GM13976 (cell line): ENCODE data around the gene C13orf42.

ENCODE experiments used
- DNase-seq: peaks from one replicate; pipeline ENCODE4 v3.0.0; 2012; ENCODE audit warnings: low spot score
- CTCF ChIP-seq: IDR thresholded peaks from 2 replicates; pipeline ENCODE4 v1.5.1; 2012; ENCODE audit warnings: borderline replicate concordance, mild to moderate bottlenecking; ENCODE audit not compliant: insufficient read depth; ENCODE audit errors: extremely low read depth, missing control alignments, control extremely low read depth
- in situ Hi-C: fragments of 300-500 bp; cut with MboI; formaldehyde crosslinking; loops from one replicate; pipeline ENCODE4 v1.12.0; 2022; ENCODE audit warnings: low sequenced_read_pairs, mixed read lengths, inconsistent platforms; ENCODE audit not compliant: unreplicated experiment

The C13orf42 gene

GRCh38 chr13:51154029-51154555 is 43.0 kb upstream of the C13orf42 start:
- in situ Hi-C loops: no loop called here
- TF ChIP-seq CTCF: no peak
- DNase-seq: no peak

GRCh38 chr13:51153527-51153926 is 42.5 kb upstream of the C13orf42 start:
- no peak for DNase-seq
- in situ Hi-C loops: no loop called here
- no peak for TF ChIP-seq CTCF

GRCh38 chr13:51152701-51153100 is 41.6 kb upstream of the C13orf42 start:
- no peak for TF ChIP-seq CTCF
- DNase-seq: no peak
- in situ Hi-C loops: no loop called here

- DNase-seq: no peak
- in situ Hi-C loops: no loop called here
- no peak for TF ChIP-seq CTCF
Observed at GRCh38 chr13:51151463-51151862, 40.4 kb upstream of the C13orf42 start.

GRCh38 chr13:51148952-51149573 is 38.0 kb upstream of the C13orf42 start:
- DNase-seq: no peak
- TF ChIP-seq CTCF: peak; percentile 25
- in situ Hi-C loops: no loop called here

GRCh38 chr13:51148223-51148951 is 37.3 kb upstream of the C13orf42 start:
- TF ChIP-seq CTCF: no peak
- in situ Hi-C loops: no loop called here
- DNase-seq: no peak
